ENCODE results near the gene SDCCAG8. TPM values are rescaled to one million over a fixed set of nuclear protein-coding genes. Genes with fewer than 3 reads are reported as not detected.
A peak's percentile ranks its signal among the peaks of the same experiment; 100 is the strongest.

The SDCCAG8 gene
- total and polyA plus RNA-seq, 11 donors: 7.8 to 36.6 (median 21.6) TPM

- Histone ChIP-seq H3K27ac (peak overlapping the region in 3 of 12 donors; percentile 44 to 58 (median 57)), H3K4me3 (no peak overlapping the region), H3K27me3 (no peaks in the 10 kb centered on the region), H3K9me3 (no peaks in the 10 kb centered on the region), H3K4me1 (peaks cover 4 to 94% (median 48%) of the 10 kb centered on the region in 12 donors), H3K36me3 (no peaks in the 10 kb centered on the region)
- no peak for TF ChIP-seq POLR2A (IDR thresholded peaks at IDR 0.05)
- no peak for TF ChIP-seq CTCF (IDR thresholded peaks at IDR 0.05)
- intact Hi-C loops (cut with DNase I): no loop called here
- DNase-seq: no peak
- no peak for ATAC-seq
- 93 to 98% (median 96%) methylated on average over 3 of the region's 3 CpGs for WGBS, 4 donors
These were observed 6.6 kb upstream of the SDCCAG8 start for GRCh38 chr1:243249214-243249613.

- TF ChIP-seq POLR2A (IDR thresholded peaks at IDR 0.05): no peak
- no peak for TF ChIP-seq CTCF (IDR thresholded peaks at IDR 0.05)
- 52 to 58% (median 56%) methylated on average over 3 of the region's 3 CpGs for WGBS, 4 donors
- ATAC-seq (no peak), DNase-seq (no peak)
- H3K36me3 ChIP-seq: no peaks in the 10 kb centered on the region
- H3K27me3 ChIP-seq: no peaks in the 10 kb centered on the region
- H3K4me1 ChIP-seq: peaks cover 4 to 87% (median 48%) of the 10 kb centered on the region in 12 donors
- H3K4me3 ChIP-seq: no peak overlapping the region
- H3K27ac ChIP-seq: peak overlapping the region in 10 of 12 donors; percentile 2 to 69 (median 50)
- H3K9me3 ChIP-seq: no peaks in the 10 kb centered on the region
- intact Hi-C loops (cut with DNase I): loop anchor here in 4 of 10 donors (5.0 to 10.0 kb wide), 5 partner anchors 38 to 1585 kb away; partner anchors contain the start of genes ADSS2 (in 1 of the 4) and COX20 (in 1 of the 4)
These were observed 5.7 kb upstream of the SDCCAG8 start for GRCh38 chr1:243250102-243250501.

- H3K27ac ChIP-seq: peak overlapping the region in 2 of 12 donors; percentile 58 to 95
- ATAC-seq (no peak), DNase-seq (no peak)
- WGBS, 4 donors: 74 to 84% (median 80%) methylated on average over 1 of the region's 1 CpG
- TF ChIP-seq POLR2A (IDR thresholded peaks at IDR 0.05) (no peak), CTCF (IDR thresholded peaks at IDR 0.05) (no peak)
- peak overlapping the region in 2 of 12 donors; percentile 1 to 82 for H3K4me3 ChIP-seq
- H3K36me3 ChIP-seq: no peaks in the 10 kb centered on the region
- H3K9me3 ChIP-seq: no peaks in the 10 kb centered on the region
- peaks cover 4 to 74% (median 48%) of the 10 kb centered on the region in 12 donors for H3K4me1 ChIP-seq
- intact Hi-C loops (cut with DNase I): loop anchor here in 4 of 10 donors (5.0 to 10.0 kb wide), 5 partner anchors 39 to 1583 kb away; partner anchors contain the start of genes ADSS2 (in 1 of the 4) and COX20 (in 1 of the 4)
- H3K27me3 ChIP-seq: no peaks in the 10 kb centered on the region
These were observed 4.3 kb upstream of the SDCCAG8 start for GRCh38 chr1:243251539-243251938.

- Histone ChIP-seq H3K27me3 (no peaks in the 10 kb centered on the region), H3K4me3 (peak overlapping the region; percentile 72 to 100 (median 84)), H3K9me3 (no peaks in the 10 kb centered on the region), H3K27ac (peak overlapping the region in 11 of 12 donors; percentile 93 to 98 (median 96)), H3K4me1 (peaks cover 4 to 74% (median 49%) of the 10 kb centered on the region in 12 donors), H3K36me3 (no peaks in the 10 kb centered on the region)
- intact Hi-C loops (cut with DNase I): loop anchor here in 4 of 10 donors (5.0 to 10.0 kb wide), 5 partner anchors 41 to 1581 kb away; partner anchors contain the start of genes ADSS2 (in 1 of the 4) and COX20 (in 1 of the 4)
- 2 to 3% (median 2%) methylated on average over 8 of the region's 8 CpGs for WGBS, 4 donors
- DNase-seq (no peak), ATAC-seq (no peak)
- TF ChIP-seq CTCF (IDR thresholded peaks at IDR 0.05) (no peak), POLR2A (IDR thresholded peaks at IDR 0.05) (no peak)
These were observed 2.5 kb upstream of the SDCCAG8 start for GRCh38 chr1:243253211-243253925.
